Keratinocyte (primary cell): ENCODE results near the gene TMEM19.

ENCODE experiments used
- EZH2 ChIP-seq: IDR thresholded peaks from one replicate; pipeline ENCODE4 v1.6.1; 2012; ENCODE audit warnings: inconsistent platforms, mild to moderate bottlenecking, low read length, moderate library complexity
- TF ChIP-seq, protein P1 (sequence below), 3 experiments: IDR thresholded peaks in 1 of 3; conservative IDR thresholded peaks in 1 of 3; optimal IDR thresholded peaks in 1 of 3; 2 replicates in 2 of 3; 3 replicates in 1 of 3; pipeline versions ENCODE3 to v1.5.1; 2011; ENCODE audit warnings: low read length in 3 of 3, mild to moderate bottlenecking in 3 of 3, moderate library complexity in 2 of 3, control low read depth in 1 of 3, inconsistent platforms in 1 of 3; ENCODE audit not compliant: insufficient read depth in 2 of 3; ENCODE audit errors: extremely low read depth in 1 of 3

DNA sequence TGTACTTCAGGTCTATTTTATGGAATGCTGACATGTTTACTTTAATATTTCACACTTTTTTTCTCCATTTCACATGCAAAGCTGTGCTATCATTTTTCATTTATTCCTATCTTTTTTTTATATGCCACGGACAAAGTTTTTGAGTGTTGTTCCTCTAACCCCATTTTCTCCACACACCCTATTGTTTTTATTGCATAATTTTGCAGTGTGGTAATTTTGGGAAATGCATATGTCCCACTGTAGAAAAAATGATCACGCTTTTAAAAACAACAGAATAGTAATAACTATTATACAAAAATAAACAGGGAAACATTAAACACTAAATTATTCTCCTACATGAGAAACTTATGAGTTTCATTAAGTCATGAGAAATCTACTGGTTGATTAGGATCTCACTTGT lies 36.5 kb upstream of the TMEM19 start:
- TF ChIP-seq, protein P1, sequence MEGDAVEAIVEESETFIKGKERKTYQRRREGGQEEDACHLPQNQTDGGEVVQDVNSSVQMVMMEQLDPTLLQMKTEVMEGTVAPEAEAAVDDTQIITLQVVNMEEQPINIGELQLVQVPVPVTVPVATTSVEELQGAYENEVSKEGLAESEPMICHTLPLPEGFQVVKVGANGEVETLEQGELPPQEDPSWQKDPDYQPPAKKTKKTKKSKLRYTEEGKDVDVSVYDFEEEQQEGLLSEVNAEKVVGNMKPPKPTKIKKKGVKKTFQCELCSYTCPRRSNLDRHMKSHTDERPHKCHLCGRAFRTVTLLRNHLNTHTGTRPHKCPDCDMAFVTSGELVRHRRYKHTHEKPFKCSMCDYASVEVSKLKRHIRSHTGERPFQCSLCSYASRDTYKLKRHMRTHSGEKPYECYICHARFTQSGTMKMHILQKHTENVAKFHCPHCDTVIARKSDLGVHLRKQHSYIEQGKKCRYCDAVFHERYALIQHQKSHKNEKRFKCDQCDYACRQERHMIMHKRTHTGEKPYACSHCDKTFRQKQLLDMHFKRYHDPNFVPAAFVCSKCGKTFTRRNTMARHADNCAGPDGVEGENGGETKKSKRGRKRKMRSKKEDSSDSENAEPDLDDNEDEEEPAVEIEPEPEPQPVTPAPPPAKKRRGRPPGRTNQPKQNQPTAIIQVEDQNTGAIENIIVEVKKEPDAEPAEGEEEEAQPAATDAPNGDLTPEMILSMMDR (optimal IDR thresholded peaks at IDR 0.05 in 1 of 3, IDR thresholded peaks at IDR 0.05 in 1 of 3, conservative IDR thresholded peaks at IDR 0.05 in 1 of 3; ENCODE audit: extremely low read depth in 1 of 3, insufficient read depth in 2 of 3, low read length in 3 of 3): no peak
- TF ChIP-seq EZH2: no peak
